Amniotic stem cell (primary cell): ENCODE results near the gene GCSAML.

ENCODE experiments used
- DNase-seq: peaks from one replicate; lab custom pipeline; 2025; lab: John Stamatoyannopoulos, UW

Gene GCSAML

DNA sequence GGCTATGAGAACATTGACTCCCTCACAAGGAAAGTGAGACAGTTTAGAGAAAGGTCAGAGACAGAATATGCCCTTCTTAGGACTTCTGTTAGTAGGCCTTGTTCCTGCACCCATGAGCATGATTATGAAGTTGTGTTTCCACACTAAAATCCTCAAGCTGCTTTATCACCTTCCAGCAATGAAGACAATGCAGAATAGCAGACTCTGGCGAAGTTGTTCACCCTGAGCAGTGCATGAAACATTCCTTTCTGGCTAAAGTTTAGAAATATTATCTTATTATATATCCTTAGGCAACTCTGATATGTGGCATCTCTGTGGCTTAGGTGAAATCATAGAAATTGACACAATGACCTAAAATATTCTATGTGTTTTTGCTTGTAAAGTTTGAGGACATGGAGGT, 25.3 kb downstream of the GCSAML start:
- no peak for DNase-seq

DNA sequence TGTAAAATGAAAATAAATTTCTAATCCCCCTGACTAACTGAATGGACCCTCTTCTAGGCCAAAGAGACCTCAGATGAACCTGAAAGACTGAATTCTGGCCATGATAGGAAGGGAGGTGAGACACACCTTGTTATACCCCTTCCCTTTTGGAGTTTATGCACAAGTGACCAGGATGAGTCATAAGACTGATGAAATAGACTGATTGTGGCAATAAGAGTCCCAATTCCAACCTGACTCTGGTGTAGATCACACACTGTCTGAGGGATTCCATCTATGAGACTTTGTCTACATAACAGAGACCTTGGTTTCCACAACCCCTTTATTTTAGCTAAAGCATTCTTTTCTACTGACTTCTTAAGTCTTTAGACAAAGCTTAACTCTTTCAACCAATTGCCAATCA, 25.7 kb downstream of the GCSAML start:
- no peak for DNase-seq

DNA sequence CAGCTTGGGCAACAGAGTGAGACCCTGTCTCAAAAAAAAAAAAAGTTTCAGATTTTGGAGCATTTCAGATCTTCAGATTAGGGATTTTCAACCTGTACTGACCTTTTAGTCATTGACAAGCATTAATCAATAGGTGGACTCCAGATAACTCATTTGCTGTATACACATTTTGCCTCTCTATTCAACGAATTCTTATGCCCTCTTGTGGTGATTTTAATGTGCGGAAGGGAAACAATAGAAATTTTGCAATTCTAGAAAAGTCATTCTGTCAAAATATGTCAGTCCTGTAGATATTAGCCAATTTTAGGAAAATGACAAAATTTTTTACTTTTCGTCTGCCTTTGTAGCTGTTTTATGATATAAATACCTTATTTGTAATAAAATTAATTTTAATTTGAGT, 27.6 kb downstream of the GCSAML start:
- no peak for DNase-seq

DNA sequence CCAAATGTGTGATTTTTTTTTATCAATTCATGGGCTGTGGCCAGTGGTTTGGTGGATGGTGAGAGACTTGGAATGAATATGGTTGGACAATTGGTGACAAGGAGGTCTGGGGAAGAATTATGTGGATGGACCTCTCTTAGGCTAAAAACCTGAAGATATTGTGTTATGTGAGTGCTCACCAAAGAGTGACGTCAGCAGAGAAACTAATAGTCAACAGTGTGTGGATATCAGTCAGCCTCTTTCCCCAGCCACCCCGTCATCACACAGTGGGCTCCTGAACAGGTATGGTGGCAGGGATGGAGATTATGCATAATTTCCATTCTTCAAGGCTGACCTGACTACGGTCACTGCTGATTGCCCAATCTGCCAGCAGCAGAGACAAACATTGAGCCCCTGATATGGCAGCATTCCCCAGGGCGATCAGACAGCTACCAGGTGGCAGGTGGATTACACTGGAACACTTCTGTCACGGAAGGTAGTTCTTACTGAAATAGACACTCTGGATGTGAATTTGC, 30.1 kb downstream of the GCSAML start:
- no peak for DNase-seq

DNA sequence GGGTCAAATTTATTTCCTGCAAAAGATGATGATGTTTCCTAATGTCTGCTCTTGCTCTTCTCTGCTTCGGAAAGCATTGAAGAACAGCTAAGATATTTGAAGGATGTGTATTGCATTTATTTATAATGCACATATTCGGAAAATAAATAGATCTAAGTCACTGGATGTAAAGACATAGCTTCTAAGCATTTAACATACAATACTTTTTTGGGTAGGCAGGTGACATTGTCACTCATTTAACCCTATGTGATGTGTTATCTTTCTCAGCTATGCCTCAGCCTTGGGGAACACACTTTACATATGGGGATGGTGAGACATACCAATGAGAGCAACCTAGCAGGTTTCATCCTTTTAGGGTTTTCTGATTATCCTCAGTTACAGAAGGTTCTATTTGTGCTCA, 39.1 kb downstream of the GCSAML start, which contains the start of gene OR2G2:
TSS of gene OR2G2 (plus strand) at position 301 of the 400 bp plus-strand sequence. CDS start at position 301, 0 bp downstream.
- DNase-seq, result no peak

DNA sequence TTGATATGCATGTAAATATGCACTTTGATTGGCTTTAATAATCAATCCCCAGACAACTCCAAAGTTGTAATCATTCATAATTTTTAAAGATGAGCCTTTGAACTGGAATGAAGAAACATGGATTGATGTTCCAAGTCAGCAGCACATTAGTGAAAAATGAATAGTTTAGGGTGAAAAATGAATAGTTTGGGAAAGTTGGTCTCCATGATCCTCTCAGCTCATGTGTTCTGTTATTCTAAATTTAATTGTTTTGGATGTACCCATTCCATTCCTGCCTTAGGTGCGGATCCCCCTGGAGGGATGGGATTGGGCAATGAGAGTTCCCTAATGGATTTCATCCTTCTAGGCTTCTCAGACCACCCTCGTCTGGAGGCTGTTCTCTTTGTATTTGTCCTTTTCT, 56.4 kb downstream of the GCSAML start, which contains the start of gene OR2G3:
TSS of gene OR2G3 (plus strand) at position 301 of the 400 bp plus-strand sequence. CDS start at position 301, 0 bp downstream.
- DNase-seq, result no peak

DNA sequence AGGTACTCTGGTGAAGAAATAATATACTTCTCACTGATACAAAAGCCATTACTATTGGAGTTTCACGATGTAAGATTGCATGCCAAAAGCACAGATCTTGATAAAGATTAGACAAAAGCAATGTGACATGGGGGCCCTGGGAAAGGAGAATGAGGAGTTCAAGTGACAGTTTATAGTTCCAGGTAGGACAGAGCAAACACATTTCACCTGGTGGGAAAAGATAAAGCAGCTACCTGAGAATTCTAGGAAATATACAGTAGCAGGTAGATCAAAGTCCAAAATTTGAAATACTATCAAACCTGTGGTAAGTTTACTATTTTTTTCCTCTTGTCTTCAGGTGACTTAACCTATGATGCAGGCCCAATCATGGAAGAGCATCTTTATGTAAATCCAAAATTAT, 64.5 kb downstream of the GCSAML start:
- no peak for DNase-seq

DNA sequence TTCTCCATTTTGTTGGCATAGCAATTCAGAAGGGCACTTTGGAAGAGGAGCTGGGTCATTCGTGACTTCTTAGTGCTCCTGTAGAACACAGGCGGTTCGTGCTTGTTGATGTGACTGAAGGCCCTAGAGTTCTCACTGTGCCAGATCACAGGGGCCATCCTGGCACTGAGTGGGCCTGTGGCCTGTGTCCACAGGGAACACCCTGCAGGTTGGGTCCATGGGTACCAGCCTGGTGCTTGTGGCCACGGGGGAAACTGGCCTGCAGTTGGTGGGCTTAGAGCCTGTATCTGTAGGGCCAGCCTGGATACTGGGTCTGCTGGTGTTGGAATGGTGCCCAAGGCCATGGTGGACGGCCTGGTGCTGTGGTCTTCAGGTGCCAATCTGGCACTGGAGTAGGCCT, 65.7 kb downstream of the GCSAML start:
- DNase-seq, result no peak
